Left ventricle myocardium inferior (tissue), 1 donor: ENCODE data around the gene TRMT44. TPM values are rescaled to one million over a fixed set of nuclear protein-coding genes. Genes with fewer than 3 reads are reported as not detected.
"Not testable (repeated sequence)": the region's sequence is repeated elsewhere in the genome, so short reads cannot be mapped to it uniquely, and the experiment has no call there.

Experiments
- DNase-seq: peaks from one replicate; pipeline ENCODE4 v3.0.0-alpha.2; 2020
- H3K27ac ChIP-seq: fragments of 200-600 bp; replicated peaks from 2 replicates; pipeline ENCODE4 v1.8.0; 2021
- H3K27me3 ChIP-seq: fragments of 200-600 bp; 2 replicates; pipeline ENCODE4 v1.8.0; 2021; ENCODE audit warnings: low read depth
- H3K36me3 ChIP-seq: fragments of 200-600 bp; 2 replicates; pipeline ENCODE4 v1.8.0; 2021
- H3K4me1 ChIP-seq: fragments of 200-600 bp; 2 replicates; pipeline ENCODE4 v1.8.0; 2021
- H3K4me3 ChIP-seq: fragments of 200-600 bp; 2 replicates; pipeline ENCODE4 v1.8.0; 2021; ENCODE audit warnings: mild to moderate bottlenecking, moderate library complexity
- H3K9me3 ChIP-seq: fragments of 200-600 bp; replicated peaks from 2 replicates; pipeline ENCODE4 v1.8.0; 2021
- CTCF ChIP-seq: fragments of 200-600 bp; IDR thresholded peaks from 2 replicates; pipeline ENCODE4 v1.8.0; 2021; ENCODE audit warnings: antibody characterized with exemption, mild to moderate bottlenecking, borderline replicate concordance
- intact Hi-C: fragments of 100-400 bp; cut with micrococcal nuclease; formaldehyde crosslinking; loops from one replicate; pipeline ENCODE4 v1.11.0; 2022
- total RNA-seq: library from RNA; stranded (reverse); fragmentation: NEBNext Ultra II Directional; extraction: Animal tissue kit (Norgen Biotek cat#: 25700); gene quantifications from one replicate; pipeline ENCODE4 v1.2.1, GENCODE V29; 2021
- donor health status: DM: no; HTN: yes; CAD: no; lungs with severe emphysema.

Gene TRMT44
- total RNA-seq, 1 donor from 2014 or later, result 9.2 TPM

DNA sequence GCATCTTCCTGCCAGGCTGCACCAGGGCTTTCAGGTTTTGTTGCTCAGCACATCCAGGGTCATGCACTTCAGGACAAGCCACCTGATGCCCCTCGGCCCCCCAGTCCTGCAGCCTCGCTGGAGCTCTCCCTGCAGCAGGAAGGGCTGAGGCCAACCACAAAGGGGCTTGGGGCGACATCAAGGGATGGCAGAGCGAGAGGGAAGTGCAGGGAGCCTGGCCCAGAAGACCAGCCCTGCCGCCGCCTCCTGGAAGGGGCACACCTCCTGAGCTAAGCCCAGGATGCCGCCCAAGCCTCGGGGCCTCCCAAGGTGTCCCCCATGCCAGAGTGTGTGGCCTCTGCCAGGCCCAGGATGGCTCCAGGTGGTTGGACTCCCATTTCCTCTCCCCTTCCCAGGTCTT, 37.1 kb downstream of the TRMT44 start:
- no peak for DNase-seq

DNA sequence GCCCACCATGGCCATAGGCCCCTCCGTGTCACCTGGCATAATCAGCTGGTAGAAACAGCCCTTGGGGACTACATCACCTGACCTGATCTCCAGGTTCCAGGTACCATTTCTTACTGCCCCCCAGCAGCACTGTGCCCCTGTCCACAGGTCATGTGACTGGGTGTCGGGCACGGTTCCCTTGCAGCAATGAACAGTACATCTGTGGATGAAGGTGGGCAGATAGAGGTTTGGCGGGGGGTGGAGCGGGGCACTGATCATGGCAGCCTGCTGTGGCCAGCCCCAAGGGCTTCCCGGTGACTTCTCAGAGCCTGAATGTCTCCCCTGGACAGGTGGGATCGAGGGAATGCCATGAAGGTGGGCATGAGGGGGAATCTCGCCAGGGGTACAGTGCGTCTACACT, 37.8 kb downstream of the TRMT44 start:
- H3K4me1 ChIP-seq, result peaks cover 7% of the 10 kb centered on the region
- H3K27ac ChIP-seq, result no peak overlapping the region
- H3K27me3 ChIP-seq, result no peaks in the 10 kb centered on the region
- no peak for TF ChIP-seq CTCF
- no peaks in the 10 kb centered on the region for H3K9me3 ChIP-seq
- no peak overlapping the region for H3K4me3 ChIP-seq
- intact Hi-C loops, result no loop called here
- H3K36me3 ChIP-seq, result peaks cover 33% of the 10 kb centered on the region
- no peak for DNase-seq

More for the DNA sequence above, 37.1 kb downstream of the TRMT44 start:
- H3K36me3 ChIP-seq, result peaks cover 33% of the 10 kb centered on the region
- peaks cover 12% of the 10 kb centered on the region for H3K4me1 ChIP-seq
- TF ChIP-seq CTCF, result no peak
- H3K27me3 ChIP-seq, result no peaks in the 10 kb centered on the region
- no peak overlapping the region for H3K27ac ChIP-seq
- intact Hi-C loops, result no loop called here
- H3K4me3 ChIP-seq, result no peak overlapping the region
- no peaks in the 10 kb centered on the region for H3K9me3 ChIP-seq

- intact Hi-C loops, result no loop called here
- Histone ChIP-seq H3K27ac (no peak overlapping the region), H3K36me3 (peaks cover 33% of the 10 kb centered on the region), H3K9me3 (no peaks in the 10 kb centered on the region), H3K4me3 (no peak overlapping the region), H3K27me3 (no peaks in the 10 kb centered on the region), H3K4me1 (no peaks in the 10 kb centered on the region)
- TF ChIP-seq CTCF, result no peak
- no peak for DNase-seq
Observed at GRCh38 chr4:8478801-8479744, 38.5 kb downstream of the TRMT44 start.

DNA sequence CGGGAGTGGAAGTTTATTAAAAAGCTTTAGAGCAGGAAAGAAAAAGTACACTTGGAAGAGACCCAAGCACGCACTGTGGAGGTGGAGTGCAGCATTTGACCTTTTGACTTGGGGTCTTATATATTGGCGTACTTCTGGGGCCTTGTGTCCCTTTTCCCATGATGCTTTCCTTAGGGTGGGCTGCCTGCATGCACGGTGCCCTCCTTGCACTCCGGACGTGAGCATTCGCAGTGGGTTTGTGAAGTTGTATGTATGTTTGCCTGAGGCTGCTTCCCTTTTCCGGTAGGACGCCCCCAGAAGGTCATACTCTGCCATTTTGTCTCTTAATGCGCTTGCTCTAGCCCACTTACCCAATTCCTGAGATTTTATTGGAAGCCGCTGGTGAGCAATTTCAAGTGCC, 39.6 kb downstream of the TRMT44 start:
- H3K27ac ChIP-seq, result no peak overlapping the region
- intact Hi-C loops, result no loop called here
- no peaks in the 10 kb centered on the region for H3K9me3 ChIP-seq
- no peaks in the 10 kb centered on the region for H3K27me3 ChIP-seq
- no peak for TF ChIP-seq CTCF
- peaks cover 33% of the 10 kb centered on the region for H3K36me3 ChIP-seq
- DNase-seq, result no peak
- H3K4me1 ChIP-seq, result no peaks in the 10 kb centered on the region
- no peak overlapping the region for H3K4me3 ChIP-seq

DNA sequence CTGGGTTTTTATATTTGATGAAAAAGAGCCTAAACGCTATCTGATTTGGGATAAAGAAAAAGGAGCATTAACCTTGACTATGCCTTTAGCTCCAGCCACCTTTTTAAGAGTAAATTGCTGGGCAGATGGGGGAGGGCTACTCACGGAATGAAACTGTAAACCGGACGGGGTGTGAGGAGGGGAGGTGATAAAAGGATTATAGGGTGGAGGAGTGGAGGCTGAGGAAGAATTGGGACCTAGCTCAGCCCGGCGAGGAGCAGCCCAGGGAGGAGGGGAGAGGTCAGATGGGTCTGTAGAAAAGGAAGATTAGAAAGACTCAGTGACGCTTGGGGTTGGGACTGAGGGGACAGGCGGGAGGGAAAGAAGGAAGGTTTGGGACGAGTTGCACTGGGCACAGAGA, 46.1 kb downstream of the TRMT44 start:
- DNase-seq, H3K36me3 ChIP-seq, H3K4me3 ChIP-seq, intact Hi-C loops, H3K27ac ChIP-seq, H3K27me3 ChIP-seq, H3K9me3 ChIP-seq, H3K4me1 ChIP-seq: not testable (repeated sequence)

- H3K9me3 ChIP-seq, result no peaks in the 10 kb centered on the region
Observed at GRCh38 chr4:8488791-8489369, 48.3 kb downstream of the TRMT44 start.

DNA sequence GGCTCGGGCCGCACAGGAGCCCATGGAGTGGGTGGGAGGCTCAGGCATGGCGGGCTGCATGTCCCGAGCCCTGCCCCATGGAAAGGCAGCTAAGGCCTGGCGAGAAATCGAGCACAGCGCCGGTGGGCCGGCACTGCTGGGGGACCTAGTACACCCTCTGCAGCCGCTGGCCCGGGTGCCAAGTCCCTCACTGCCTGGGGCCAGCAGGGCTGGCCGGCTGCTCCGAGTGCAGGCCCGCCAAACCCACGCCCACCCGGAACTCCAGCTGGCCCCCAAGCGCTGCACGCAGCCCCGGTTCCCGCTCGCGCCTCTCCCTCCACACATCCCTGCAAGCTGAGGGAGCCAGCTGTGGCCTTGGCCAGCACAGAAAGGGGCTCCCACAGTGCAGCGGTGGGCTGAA, 50.9 kb downstream of the TRMT44 start:
- intact Hi-C loops, H3K4me1 ChIP-seq, H3K27ac ChIP-seq, H3K27me3 ChIP-seq, DNase-seq, H3K4me3 ChIP-seq, H3K9me3 ChIP-seq, H3K36me3 ChIP-seq: not testable (repeated sequence)

More at GRCh38 chr4:8488791-8489369, 48.3 kb downstream of the TRMT44 start:
- intact Hi-C loops, result no loop called here
- Histone ChIP-seq H3K4me1 (no peaks in the 10 kb centered on the region), H3K27ac (no peak overlapping the region), H3K36me3 (no peaks in the 10 kb centered on the region), H3K4me3 (no peak overlapping the region), H3K27me3 (no peaks in the 10 kb centered on the region)
- TF ChIP-seq CTCF, result no peak
- no peak for DNase-seq
